Activated CD4-positive, alpha-beta T cell treated with anti-CD3 and anti-CD28 coated beads, Interleukin-2, Interleukin-6, amounts not matched to agents 100 ng/mL and 50 ng/mL, durations not matched to agents 16 hours and 8 hours (primary cell): Measurements from ENCODE around the gene SORD.
"Not testable (repeated sequence)": the region's sequence is repeated elsewhere in the genome, so short reads cannot be mapped to it uniquely, and the experiment has no call there.

Source experiments
- DNase-seq: peaks from one replicate; pipeline ENCODE4 v3.0.0-alpha.2; 2020

Gene SORD

DNA sequence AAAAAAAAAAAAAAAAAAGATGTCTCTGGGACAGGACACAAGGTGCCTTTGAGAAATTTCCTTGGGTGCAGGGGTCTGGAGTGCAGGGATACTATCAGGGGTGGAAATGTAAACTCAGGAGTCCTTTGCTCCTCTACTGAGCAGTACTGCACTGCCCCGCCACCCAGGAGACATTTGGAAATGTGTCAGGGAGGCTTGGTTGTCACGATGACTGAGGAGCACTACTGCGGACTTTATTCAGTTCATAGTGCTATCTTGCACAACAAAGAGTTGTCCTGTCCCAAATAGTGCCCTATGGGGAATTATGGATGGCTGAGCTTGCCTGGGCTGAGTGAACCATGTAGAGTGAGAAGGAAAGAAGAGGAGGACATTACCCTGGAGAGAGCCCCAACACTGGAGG is 2.6 kb downstream of the SORD start:
- DNase-seq: not testable (repeated sequence)

- no peak for DNase-seq
These were observed 3.7 kb downstream of the SORD start for GRCh38 chr15:45026651-45027190.

DNA sequence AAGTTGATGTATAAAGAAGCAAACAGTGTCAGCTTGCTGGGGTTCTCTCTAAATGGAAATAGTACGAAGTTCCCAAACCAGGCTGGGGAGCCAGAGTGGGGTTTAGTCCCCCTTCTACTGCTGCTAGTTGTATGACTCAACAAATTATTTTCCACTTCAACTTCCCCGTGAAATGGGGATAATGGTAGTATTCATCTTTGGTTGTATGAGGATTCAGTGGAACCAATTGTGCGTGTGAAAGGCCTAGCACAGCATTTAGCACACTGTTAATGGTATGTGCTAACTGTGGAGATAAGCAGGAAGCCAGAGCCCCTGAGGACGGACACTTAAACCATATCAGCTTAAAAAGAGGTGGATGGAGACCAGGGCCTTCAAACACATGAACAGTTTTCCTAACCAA is 4.2 kb downstream of the SORD start:
- no peak for DNase-seq

DNA sequence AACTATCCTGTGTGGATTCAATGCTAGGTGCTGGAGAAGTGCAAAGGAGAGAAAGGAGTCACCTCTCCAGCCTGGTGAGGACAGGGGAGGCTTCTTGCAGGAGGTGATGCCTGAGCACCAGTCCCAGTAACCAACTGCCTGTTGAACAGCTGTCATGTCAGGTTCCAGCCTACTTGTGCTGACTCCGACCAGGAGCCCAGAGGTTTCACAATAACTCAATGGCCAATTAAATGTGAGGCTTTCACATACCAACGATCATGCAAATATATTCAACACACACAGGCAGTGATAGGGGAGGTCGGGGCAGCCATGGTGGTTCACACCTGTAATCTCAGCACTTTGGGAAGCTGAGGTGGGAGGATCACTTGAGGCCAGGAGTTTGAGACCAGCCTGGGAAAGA is 7.7 kb downstream of the SORD start:
- DNase-seq: no peak

GRCh38 chr15:45031522-45032028 is 8.6 kb downstream of the SORD start:
- not testable (repeated sequence) for DNase-seq

DNA sequence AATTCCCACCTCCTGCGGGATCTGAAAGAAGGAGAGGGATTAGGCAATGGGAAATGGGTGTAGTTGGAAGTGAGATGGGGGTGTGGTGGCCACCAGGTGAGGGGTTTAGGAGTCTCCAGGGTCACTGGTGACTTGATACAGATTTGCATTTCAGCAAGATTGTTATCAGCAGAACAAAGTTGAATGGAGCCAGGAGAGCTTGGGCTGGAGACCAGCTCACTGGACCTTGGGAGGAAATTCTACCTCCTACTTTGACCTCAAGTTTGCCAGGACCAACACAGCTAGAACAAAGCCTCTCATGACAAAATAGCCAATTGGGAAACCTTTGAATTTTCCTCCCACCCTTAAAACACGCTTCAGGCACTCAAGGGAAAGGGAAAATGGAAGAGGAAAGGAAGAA is 9.5 kb downstream of the SORD start:
- not testable (repeated sequence) for DNase-seq

DNA sequence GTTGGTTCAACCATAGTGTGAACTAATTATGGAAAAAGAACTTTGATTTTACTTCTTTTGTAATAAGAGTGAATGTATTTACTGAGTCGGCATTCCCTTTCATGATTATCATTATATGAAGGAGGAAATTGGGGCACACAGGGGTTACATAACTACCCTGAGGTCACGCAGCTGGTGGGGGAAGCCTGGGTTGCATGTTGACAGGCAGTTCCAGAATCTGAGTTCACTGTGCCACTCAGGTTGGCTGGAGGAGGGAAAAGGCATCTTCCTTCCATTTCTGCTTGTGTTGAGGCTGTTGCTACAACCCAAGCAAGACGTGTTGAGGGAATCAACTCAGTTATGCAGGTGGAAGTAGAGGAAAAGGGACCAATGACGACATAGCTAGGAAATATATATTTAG is 11.1 kb downstream of the SORD start:
- not testable (repeated sequence) for DNase-seq

- DNase-seq: not testable (repeated sequence)
These were observed 11.8 kb downstream of the SORD start for GRCh38 chr15:45034600-45035375.

GRCh38 chr15:45036812-45037781 is 14.1 kb downstream of the SORD start:
- DNase-seq: peak; percentile 79

DNA sequence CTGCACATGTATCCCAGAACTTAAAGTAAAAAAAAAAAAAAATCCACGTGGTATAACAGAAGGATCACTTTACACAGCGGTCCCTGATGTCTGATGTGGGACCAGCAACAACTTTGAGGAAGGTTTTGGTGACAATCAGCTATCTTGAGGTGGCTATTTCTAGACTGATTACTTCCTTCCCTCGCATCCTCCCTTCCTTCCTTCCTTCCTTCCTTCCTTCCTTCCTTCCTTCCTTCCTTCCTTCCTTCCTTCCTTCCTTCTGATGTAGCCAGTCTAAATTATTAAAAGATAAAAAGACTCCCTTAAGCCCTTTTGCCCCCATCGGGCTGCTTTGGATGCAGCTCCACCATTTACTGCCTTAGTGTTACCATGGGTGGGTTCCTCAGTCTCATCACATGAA is 14.9 kb downstream of the SORD start:
- DNase-seq: no peak

GRCh38 chr15:45040396-45040795 is 17.4 kb downstream of the SORD start:
- DNase-seq: not testable (repeated sequence)

DNA sequence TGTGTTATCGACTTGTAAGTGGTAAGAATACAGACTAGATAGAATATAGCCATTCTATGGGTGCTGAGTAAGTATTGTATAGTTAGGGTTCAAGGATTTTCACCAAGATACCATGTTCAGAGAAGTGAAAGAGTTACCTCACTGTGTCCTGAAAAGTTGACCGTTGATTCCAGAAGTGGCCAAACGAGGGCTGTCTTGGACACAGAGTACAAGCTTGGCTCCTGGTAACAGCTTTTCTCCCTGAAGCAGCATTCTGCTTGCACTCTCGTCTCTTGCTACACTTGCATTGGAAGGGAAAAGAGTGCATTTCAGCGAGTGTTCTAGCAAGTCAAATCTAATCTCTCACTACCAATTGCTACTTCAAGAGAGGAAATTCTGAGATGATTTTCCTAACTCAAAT is 18.5 kb downstream of the SORD start:
- DNase-seq: not testable (repeated sequence)

GRCh38 chr15:45042859-45043258 is 19.9 kb downstream of the SORD start:
- not testable (repeated sequence) for DNase-seq

DNA sequence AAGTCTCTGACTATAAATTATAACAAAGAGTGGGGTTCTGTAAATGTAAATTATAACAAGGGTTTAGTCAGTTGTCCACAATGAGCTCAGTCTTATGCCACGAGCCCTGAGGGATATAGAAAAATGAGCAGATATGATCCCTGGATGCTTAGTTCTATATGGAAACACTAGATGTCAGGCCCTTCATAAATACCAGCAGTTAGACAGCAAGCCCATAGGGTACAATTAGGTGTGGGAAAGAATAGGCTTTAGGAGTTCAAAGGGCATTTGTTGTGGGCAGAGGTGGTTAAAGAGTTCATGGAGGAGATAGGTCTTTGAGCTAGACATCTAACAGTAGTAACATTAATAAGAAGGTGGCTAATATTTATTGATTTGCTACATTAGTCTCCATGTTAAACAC is 21.3 kb downstream of the SORD start:
- DNase-seq: not testable (repeated sequence)

DNA sequence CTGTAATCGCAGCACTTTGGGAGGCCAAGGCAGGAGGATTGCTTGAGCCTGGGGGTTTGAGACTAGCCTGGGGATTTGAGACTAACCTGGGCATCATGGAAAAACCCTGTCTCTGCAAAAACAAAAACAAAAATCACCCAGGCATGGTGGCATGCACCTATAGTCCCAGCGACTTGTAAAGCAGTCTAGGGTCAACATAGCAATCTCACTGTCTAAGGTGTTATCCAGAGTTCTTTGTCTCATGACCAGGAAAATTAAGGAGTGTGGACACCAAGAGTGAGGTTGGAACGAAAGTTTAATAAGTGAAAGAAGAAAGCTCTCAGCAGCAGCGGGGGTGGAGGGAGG is 25.4 kb downstream of the SORD start:
- DNase-seq: not testable (repeated sequence)

DNA sequence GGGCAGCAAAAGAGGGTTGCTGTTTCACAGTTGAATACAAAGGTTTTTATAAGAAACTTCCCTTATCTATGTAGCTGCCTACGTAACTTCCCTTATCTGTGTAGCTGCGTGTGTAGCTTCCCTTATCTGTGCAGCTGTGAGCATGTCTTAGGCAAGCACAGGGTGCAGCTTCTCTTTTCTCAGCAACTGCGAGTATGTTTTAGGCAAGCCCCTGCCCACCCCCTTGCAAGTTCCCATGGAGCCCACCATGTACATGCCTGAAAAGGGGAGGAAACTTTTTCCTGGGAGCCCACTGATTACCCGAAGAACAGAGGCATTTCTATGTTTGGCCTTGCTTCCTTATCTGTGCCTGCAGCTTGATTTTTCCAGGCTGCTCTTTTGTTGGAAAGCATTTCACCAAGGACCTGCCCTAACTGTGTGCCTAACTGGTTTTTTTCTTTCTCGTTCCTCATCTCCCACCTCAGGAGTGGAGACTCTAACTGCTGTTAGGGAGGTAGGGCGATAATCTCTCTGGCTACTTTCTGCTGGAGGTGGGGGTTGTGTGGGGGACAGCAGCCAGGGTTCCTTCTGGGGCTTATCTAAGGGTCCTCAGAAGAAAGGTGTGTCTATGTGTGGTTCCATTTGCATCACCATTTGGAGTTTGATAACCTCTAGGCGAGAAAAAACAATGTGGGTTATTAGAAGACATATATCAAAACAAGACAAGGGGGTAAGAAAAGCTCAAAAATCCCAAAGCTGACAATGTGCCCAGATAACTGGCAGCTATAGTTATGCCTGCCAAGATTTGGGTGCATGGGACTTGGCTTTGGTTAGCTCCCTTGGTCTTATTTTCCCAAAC is 26.0 kb downstream of the SORD start:
- no peak for DNase-seq

- DNase-seq: no peak
These were observed 27.6 kb downstream of the SORD start for GRCh38 chr15:45050587-45050986.

DNA sequence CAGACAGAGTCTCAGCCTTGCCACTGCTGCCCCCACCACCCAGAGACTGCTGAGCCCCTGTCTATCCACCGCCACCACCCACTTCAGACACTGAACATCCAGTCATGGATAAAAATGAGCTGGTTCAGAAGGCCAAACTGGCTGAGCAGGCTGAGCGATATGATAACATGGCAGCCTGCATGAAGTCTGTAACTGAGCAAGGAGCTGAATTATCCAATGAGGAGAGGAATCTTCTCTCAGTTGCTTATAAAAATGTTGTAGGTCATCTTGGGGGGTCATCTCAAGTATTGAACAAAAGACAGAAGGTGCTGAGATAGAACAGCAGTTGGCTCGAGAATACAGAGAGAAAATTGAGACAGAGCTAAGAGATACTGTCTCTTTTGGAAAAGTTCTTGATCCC is 29.7 kb downstream of the SORD start:
- not testable (repeated sequence) for DNase-seq

GRCh38 chr15:45058690-45059675 is 36.0 kb downstream of the SORD start:
- not testable (repeated sequence) for DNase-seq

- not testable (repeated sequence) for DNase-seq
These were observed 39.3 kb downstream of the SORD start for GRCh38 chr15:45062301-45062700.

DNA sequence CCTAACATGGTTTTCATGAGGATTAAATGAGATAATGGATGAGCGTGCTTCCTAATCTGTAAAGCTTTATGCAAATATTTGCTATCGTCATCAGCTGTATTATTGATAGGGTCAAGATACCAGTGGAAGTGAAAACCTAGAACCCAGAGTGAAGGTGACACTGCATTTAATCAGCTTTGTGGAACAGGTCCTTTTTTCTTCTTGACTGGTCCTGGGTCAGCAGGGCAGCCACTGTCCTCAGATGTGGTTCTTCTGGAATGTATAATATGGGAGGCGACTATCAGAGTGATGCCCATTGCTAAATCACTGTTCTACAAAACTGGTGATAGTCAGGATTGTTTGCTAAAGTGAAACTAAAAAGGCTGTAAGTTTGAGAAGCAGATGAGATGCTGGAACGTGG is 41.4 kb downstream of the SORD start:
- DNase-seq: no peak
